Glomerular visceral epithelial cell (primary cell): ENCODE results near the gene FGF3.
A peak's percentile ranks its signal among the peaks of the same experiment; 100 is the strongest.

Source experiments
- DNase-seq: peaks from one replicate; pipeline ENCODE4 v3.0.0-alpha.2; 2016; ENCODE audit errors: extremely low spot score

FGF3 gene

DNA sequence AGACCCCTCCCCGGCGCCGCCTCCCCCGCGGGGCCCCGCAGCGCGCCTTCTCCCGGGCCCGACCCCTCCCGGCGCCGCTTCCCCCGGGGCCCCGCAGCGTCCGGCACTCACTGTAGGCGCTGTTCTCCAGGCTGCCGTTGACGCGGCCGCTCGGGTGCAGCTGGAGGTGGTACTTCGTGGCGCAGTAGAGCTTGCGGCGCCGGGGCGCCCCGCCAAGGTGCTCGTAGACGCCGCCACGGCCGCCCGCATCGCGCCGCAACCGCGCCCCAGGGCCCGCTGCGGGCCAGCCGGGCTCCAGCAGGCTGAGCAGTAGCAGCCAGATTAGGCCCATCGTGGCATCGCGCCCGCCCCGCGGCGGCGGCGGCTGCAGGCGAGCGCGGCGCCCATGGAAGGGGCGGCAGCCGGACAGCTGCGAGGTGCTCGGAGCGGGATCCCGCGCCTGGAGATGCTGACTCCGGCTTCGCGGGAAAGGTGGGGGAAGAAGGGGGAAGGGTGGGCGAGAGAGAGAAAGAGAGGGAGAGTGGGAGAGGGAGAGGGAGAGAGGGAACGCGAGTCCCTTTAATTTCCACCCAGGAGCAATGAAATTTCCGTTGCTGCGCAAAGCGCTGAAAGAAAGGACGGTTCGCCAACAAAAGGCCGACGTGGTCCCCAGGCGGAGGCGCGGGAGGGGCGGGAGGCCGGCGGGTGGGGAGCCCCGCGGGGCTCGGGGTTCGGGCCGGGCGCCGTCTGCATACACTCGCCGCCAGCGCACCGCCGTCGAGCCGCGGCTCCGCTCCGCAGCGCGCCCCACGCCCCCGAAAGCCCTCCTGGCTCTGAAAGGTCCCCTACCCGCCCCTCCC, at the start of gene FGF3:
FGF3 (minus strand) TSS at position 814 of the 839 bp plus-strand sequence; CDS start at position 331, 483 bp downstream.
- no peak for DNase-seq

DNA sequence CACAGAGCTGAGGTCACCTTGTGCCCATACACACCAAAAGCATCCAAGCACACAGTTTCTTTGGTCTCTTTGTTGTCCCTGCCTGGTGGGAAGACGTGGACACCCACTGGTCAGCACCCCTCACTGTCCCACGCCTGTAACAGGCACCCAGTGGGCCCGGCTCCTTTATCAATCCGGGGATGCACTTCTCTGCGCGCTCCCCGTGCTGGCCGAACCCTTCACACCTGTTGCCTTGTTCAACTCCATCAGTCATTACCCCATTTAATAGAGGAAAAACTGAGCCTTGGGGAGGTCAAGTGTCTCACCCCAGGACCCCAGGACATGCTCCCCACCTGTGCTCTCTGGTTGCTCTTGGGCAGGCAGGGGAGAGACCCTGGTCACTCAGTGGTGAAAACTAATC, 49.7 kb upstream of the FGF3 start:
- no peak for DNase-seq

GRCh38 chr11:69868006-69868810, 49.0 kb upstream of the FGF3 start:
- DNase-seq: no peak

GRCh38 chr11:69867076-69868005, 48.1 kb upstream of the FGF3 start:
- DNase-seq: peak; percentile 21

GRCh38 chr11:69866648-69867047, 47.4 kb upstream of the FGF3 start:
- DNase-seq: no peak

DNA sequence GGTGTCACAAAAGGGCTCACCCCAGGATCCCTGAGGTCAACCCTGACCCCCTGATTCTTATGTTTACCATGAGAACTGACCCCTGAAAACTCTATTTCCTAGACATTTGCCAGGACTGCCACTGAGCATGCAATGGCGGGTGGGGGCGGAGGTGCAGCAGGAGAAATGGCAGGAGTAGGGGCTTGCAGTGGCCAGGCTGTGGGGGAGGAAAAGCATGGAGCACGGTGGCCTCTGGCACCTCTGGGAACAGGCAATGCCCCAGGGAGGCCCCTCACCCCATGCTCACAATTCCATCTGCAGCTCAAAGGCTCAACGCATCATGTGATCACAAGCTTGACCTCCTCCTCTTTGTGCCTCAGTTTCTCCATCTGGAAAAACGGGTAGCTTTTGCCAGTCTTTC, 46.5 kb upstream of the FGF3 start:
- no peak for DNase-seq

GRCh38 chr11:69864686-69865661, 45.8 kb upstream of the FGF3 start:
- DNase-seq: no peak

DNA sequence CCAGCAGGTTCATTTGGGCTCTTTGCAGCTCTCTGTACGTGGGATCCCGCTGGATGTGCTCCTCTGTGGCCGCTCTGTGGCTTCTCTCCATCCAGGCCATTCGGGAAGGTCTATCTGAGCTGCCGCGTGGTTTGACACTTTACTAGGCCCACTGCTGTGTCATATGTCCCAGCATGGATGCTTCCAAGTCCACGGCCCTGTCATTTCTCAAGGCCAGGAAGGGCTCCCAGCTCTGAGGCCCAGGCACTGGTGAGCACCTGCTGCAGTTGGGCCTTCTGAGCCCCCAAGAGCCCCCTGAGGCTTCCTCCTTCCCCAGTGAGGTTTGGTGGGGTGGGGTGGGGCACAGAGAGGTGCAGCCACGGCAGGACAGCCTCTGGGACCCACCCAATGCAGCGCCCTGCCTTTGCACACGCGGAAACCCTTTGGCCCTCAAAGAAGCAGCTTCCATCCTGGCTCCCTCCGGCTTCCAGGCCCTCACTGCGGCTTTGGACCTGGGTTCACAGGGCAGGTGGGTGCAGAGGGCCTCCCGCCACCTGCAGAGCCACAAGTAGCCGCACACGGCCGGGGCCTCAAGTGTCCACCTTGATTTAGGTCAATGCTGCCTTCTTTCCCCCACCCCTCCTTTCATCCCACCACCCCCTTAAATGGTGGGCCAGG, 44.5 kb upstream of the FGF3 start:
- no peak for DNase-seq

- no peak for DNase-seq
Observed at GRCh38 chr11:69862797-69863543, 43.8 kb upstream of the FGF3 start.

DNA sequence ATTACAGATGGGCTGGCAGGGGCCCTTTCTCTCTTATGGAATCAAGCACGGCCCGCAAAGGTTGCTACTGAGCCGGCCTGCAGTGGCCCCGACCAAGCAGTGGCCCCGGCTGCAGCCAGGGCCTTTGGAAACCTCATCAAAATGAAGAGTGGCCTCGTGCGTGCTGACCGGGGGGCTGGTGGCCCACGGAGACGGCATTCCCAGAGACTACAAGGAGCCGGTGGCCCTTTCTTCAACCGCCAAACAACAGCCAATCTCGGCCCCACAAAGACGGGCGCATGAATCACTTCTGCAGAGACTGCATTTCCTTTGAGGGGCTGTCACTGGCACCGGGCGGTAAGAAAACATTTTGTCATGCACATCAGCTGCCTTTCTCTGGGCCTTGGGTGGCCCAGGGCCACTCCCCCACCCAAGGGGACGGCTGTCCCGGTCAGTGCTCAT, 43.1 kb upstream of the FGF3 start:
- no peak for DNase-seq

- no peak for DNase-seq
Observed at GRCh38 chr11:69861901-69862300, 42.7 kb upstream of the FGF3 start.

DNA sequence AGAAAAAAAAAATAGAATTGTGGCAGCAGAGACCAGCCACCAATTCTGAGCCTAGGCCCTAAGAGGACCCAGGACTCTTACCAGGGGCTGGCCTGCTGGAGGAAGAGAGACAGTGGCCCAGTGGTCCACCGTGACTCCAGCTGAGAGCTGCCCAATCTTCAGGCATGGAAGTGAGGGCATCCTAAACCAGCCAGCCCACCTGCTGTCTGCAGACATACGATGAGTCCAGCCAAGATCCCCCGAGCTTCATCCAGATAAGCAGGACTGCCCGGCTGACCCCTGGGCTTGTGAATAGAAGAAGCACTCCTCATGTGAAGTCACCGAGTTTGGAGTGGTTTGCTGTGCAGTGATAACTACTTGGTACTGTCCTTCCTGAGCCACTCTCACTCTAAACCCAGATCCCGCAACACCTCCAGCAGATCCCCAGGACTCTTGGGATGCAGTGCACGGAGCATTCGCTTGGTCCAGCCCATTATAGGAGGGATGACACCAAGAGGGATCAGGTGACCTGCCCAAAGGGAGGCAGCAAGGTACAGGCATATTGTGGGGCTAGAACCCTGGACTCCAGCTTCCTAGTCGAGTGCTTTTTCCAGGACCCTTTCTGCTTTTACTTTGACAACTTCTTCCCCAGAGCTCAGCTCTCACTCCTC, 41.7 kb upstream of the FGF3 start:
- no peak for DNase-seq

GRCh38 chr11:69860244-69860643, 41.0 kb upstream of the FGF3 start:
- no peak for DNase-seq

GRCh38 chr11:69859275-69859934, 40.2 kb upstream of the FGF3 start:
- no peak for DNase-seq

DNA sequence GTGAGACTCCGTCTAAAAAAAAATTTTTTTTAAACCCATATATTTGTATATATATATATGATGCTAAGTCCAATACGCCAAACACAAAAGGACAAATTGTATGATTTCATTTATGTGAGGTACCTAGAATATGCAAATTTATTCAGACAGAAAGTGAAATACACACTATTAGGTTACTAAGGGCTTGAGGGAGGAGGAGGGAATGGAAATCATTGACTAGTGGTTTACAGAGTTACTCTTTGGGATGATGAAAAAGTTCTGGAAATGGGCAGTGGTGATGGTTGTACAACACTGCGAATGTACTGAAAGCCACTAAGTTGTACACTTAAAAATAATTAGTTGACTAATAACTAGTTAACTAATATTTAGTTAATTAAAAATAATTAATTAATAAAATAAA, 36.2 kb upstream of the FGF3 start:
- DNase-seq: no peak

DNA sequence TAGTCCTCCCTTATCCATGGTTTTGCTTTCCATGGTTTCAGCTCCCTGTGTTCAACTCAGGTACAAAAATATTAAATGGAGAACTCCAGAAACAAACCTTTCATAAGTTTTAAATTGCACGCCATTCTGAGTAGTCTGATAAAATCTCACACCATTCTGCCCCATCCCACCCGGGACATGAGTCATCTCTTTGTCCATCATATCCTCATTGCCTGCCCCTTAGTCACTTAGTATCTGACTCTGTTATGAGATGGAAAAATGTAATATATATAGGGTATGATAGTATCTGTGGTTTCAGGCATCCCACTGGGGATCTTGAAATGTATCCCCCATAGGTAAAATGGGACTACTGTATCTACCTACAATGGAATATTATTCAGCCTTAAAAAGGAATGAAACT, 35.5 kb upstream of the FGF3 start:
- peak; percentile 8 for DNase-seq

GRCh38 chr11:69852056-69852455, 32.8 kb upstream of the FGF3 start:
- no peak for DNase-seq

DNA sequence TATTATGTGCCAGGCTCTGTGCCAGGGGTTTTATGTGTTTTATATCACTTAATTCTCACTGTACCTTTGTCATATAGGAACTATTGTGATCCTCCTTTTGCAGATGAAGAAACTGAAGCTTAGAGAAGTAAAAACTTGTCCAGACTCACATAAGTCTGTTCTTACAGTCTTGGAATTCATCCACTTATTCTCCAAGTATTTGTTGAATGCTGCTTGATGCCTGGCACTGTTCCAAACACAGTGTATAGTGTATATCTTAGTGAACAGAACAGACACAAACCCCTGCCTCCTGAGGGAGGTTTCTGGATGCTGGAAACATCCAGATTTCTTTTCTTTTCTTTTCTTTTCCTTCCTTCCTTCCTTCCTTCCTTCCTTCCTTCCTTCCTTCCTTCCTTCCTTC, 29.0 kb upstream of the FGF3 start:
- no peak for DNase-seq
